Neuronal stem cell (in vitro differentiated cells): Measurements from ENCODE around the gene PTPN14.

Experiments used
- DNase-seq: peaks from one replicate; pipeline ENCODE4 v3.0.0-alpha.2; 2013; ENCODE audit warnings: low spot score
- H2AFZ ChIP-seq: one replicate; pipeline ENCODE4 v1.6.1; 2013; ENCODE audit warnings: mild to moderate bottlenecking, low read length, inconsistent platforms
- H2AK5ac ChIP-seq: 2 replicates; pipeline ENCODE4 v1.6.1; 2013; ENCODE audit warnings: low read depth, mild to moderate bottlenecking, inconsistent platforms, low read length, moderate library complexity, mixed read lengths
- H2BK120ac ChIP-seq: 2 replicates; pipeline ENCODE4 v1.6.1; 2013; ENCODE audit warnings: low read depth, mild to moderate bottlenecking, inconsistent platforms, low read length, moderate library complexity, mixed read lengths
- H2BK12ac ChIP-seq: one replicate; pipeline ENCODE4 v1.6.1; 2013; ENCODE audit warnings: low read length, inconsistent platforms
- H2BK15ac ChIP-seq: 2 replicates; pipeline ENCODE4 v1.6.1; 2013; ENCODE audit warnings: mild to moderate bottlenecking, low read length, inconsistent platforms, mixed read lengths
- H2BK5ac ChIP-seq: one replicate; pipeline ENCODE4 v1.6.1; 2013; ENCODE audit warnings: inconsistent platforms, mild to moderate bottlenecking, low read length, moderate library complexity
- H3K14ac ChIP-seq: one replicate; pipeline ENCODE4 v1.6.1; 2013; ENCODE audit warnings: low read length, inconsistent platforms
- H3K18ac ChIP-seq: 2 replicates; pipeline ENCODE4 v1.6.1; 2013; ENCODE audit warnings: low read length, inconsistent platforms
- H3K23ac ChIP-seq: 2 replicates; pipeline ENCODE4 v1.6.1; 2013; ENCODE audit warnings: low read depth, mild to moderate bottlenecking, mixed read lengths, low read length, inconsistent platforms; ENCODE audit not compliant: poor library complexity
- H3K27ac ChIP-seq: replicated peaks from 3 replicates; pipeline ENCODE4 v1.5.1; 2013; ENCODE audit warnings: low read length, inconsistent platforms
- H3K27me3 ChIP-seq, 3 experiments: 2 replicates each; pipeline ENCODE4 v1.6.1; 2013; ENCODE audit warnings: low read length in 3 of 3, mild to moderate bottlenecking in 2 of 3, inconsistent platforms in 1 of 3, low read depth in 1 of 3, mixed read lengths in 1 of 3, moderate library complexity in 1 of 3; ENCODE audit not compliant: control insufficient read depth in 3 of 3, insufficient read depth in 3 of 3
- H3K36me3 ChIP-seq, 2 donors: replicated peaks in 1 of 2; 2 replicates each; pipeline ENCODE4 v1.6.1; 2013; ENCODE audit warnings: low read length in 2 of 2; ENCODE audit not compliant: control insufficient read depth in 2 of 2, insufficient read depth in 2 of 2
- H3K4ac ChIP-seq: 2 replicates; pipeline ENCODE4 v1.6.1; 2013; ENCODE audit warnings: inconsistent platforms, mild to moderate bottlenecking, low read length, moderate library complexity
- H3K4me1 ChIP-seq, 2 donors: 1 replicate in 1 of 2; 2 replicates in 1 of 2; pipeline ENCODE4 v1.6.1; 2013; ENCODE audit warnings: low read length in 2 of 2, low read depth in 1 of 2; ENCODE audit not compliant: control insufficient read depth in 2 of 2, insufficient read depth in 1 of 2
- H3K4me2 ChIP-seq: one replicate; pipeline ENCODE4 v1.6.1; 2013; ENCODE audit warnings: mild to moderate bottlenecking, low read length, inconsistent platforms; ENCODE audit not compliant: insufficient read depth, poor library complexity, severe bottlenecking
- H3K4me3 ChIP-seq, 2 donors: 2 replicates each; pipeline ENCODE4 v1.5.1; 2013; ENCODE audit warnings: low read length in 2 of 2, mild to moderate bottlenecking in 2 of 2, inconsistent platforms in 1 of 2, moderate library complexity in 1 of 2
- H3K79me1 ChIP-seq: one replicate; pipeline ENCODE4 v1.6.1; 2013; ENCODE audit warnings: low read depth, mild to moderate bottlenecking, inconsistent platforms, low read length, moderate library complexity
- H3K9ac ChIP-seq: one replicate; pipeline ENCODE4 v1.6.1; 2013; ENCODE audit warnings: mild to moderate bottlenecking, low read depth, low read length, inconsistent platforms; ENCODE audit not compliant: poor library complexity
- H3K9me3 ChIP-seq, 2 donors: replicated peaks in 1 of 2; 2 replicates each; pipeline versions ENCODE3 to v1.6.1; 2013; ENCODE audit warnings: low read length in 2 of 2, mild to moderate bottlenecking in 2 of 2, inconsistent platforms in 1 of 2, low read depth in 1 of 2, mixed read lengths in 1 of 2, moderate library complexity in 1 of 2; ENCODE audit not compliant: control insufficient read depth in 2 of 2, insufficient read depth in 1 of 2
- H4K8ac ChIP-seq: one replicate; pipeline ENCODE4 v1.6.1; 2013; ENCODE audit warnings: low read depth, mild to moderate bottlenecking, inconsistent platforms, low read length, moderate library complexity
- H4K91ac ChIP-seq: one replicate; pipeline ENCODE4 v1.6.1; 2013; ENCODE audit warnings: low read length, low read depth, mild to moderate bottlenecking, inconsistent platforms; ENCODE audit not compliant: poor library complexity
- WGBS, 2 donors: extraction: QIAGEN DNeasy Blood & Tissue Kit; methylation state at CpG; one replicate each; pipeline ENCODE4 v1.1.7; 2013; ENCODE audit warnings: missing lambda C conversion rate in 2 of 2, mixed read lengths in 1 of 2; ENCODE audit not compliant: insufficient read length in 2 of 2, insufficient replicate concordance in 1 of 2; ENCODE audit errors: extremely low coverage in 2 of 2; 5-methylcytosine and 5-hydroxymethylcytosine counted together

The PTPN14 gene

DNA sequence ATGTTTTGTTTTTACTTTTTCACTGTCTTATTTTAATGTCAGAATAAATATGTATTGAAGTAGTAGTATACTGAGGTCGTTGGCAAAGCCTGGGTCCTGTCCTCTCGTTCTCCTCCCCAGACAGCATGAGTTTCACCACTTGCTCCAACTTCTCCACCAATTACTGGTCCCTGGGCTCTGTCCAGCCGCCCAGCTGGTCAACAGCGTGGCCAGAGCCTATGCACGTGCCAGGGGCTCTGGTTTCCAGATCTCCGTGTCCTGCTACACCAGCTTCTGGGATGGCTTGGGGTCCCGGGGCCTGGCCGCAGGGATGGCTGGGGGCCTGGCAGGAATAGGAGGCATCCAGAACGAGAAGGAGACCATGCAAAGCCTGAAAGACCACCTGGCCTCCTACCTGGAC, 19.3 kb downstream of the PTPN14 start:
- Histone ChIP-seq H4K91ac (no peak overlapping the region), H2AK5ac (no peak overlapping the region), H3K4me1 (no peaks in the 10 kb centered on the region), H3K36me3 (peaks cover 5 to 11% of the 10 kb centered on the region in 2 donors), H3K14ac (peak overlapping the region; percentile 44), H2BK5ac (no peak overlapping the region), H2BK12ac (no peak overlapping the region), H3K4me3 (no peak overlapping the region), H3K23ac (no peak overlapping the region), H2AFZ (no peak overlapping the region), H2BK15ac (no peak overlapping the region), H2BK120ac (no peak overlapping the region), H3K9me3 (peaks cover 2 to 6% of the 10 kb centered on the region in 2 donors), H3K18ac (peak overlapping the region; percentile 58), H3K27ac (no peak overlapping the region), H3K9ac (peak overlapping the region; percentile 44), H3K4ac (no peak overlapping the region), H3K79me1 (peaks cover 4% of the 10 kb centered on the region), H4K8ac (no peak overlapping the region), H3K27me3 (no peaks in the 10 kb centered on the region), H3K4me2 (no peak overlapping the region)
- WGBS, 2 donors, result no CpG with 5 or more reads among the region's 9 CpGs
- DNase-seq, result no peak

DNA sequence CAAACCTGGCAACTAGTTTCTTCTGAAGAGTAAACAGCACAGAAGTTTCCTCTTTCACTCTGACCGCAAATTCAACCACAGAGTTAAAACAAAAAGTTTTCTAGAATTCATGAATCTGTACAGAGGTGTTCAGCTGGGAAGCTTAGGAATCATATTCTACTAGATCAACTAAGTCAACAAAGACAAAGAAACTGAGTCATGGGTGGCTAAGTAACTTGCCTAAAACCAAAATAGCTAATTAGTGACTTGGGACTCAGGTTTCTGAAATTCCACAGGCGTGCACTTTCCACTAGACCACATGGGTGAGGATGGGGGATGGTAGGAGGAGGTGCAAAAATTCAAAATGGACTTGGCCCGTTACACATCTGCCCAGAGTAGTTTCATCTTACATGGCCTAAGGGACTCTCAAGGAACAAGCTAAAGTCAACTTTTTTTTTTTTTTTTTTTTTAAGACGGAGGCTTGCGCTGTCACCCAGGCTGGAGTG, 25.8 kb downstream of the PTPN14 start:
- no peak overlapping the region for H2AK5ac ChIP-seq
- H3K79me1 ChIP-seq, result peaks cover 3% of the 10 kb centered on the region
- H2AFZ ChIP-seq, result no peak overlapping the region
- H3K27me3 ChIP-seq, result no peaks in the 10 kb centered on the region
- H3K4me1 ChIP-seq, result peaks cover 0 to 2% of the 10 kb centered on the region in 2 donors
- H3K4me2 ChIP-seq, result no peak overlapping the region
- H3K36me3 ChIP-seq, result no peaks in the 10 kb centered on the region
- H3K23ac ChIP-seq, result no peak overlapping the region
- no peak overlapping the region for H2BK5ac ChIP-seq
- WGBS, 2 donors, result no CpG with 5 or more reads among the region's 5 CpGs
- no peak overlapping the region for H3K4me3 ChIP-seq
- no peak overlapping the region for H2BK15ac ChIP-seq
- peaks cover 0 to 3% of the 10 kb centered on the region in 2 donors for H3K9me3 ChIP-seq
- no peak overlapping the region for H4K91ac ChIP-seq
- no peak overlapping the region for H3K4ac ChIP-seq
- H3K9ac ChIP-seq, result no peak overlapping the region
- H3K18ac ChIP-seq, result no peak overlapping the region
- no peak overlapping the region for H2BK12ac ChIP-seq
- no peak overlapping the region for H3K14ac ChIP-seq
- H4K8ac ChIP-seq, result no peak overlapping the region
- no peak for DNase-seq
- H3K27ac ChIP-seq, result no peak overlapping the region
- no peak overlapping the region for H2BK120ac ChIP-seq

DNA sequence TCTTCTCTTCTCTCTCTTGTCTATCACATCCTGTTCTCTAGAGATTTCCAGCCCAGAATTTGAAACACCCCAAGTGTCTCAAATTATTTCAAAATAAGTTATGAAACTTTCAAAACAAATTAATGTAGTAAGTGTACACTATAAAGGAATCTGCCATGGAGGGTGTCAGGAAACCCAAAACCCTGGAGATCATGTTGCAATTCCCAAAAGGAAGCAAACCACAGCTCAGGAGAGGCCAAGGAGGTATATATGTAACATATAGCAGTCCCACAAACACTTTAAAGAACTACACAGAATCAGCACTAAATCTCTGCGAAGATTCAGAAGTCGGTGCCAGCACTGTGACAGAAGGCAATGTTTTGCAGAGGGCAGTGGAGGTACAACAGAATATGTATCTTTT, 26.6 kb downstream of the PTPN14 start:
- Histone ChIP-seq H4K8ac (no peak overlapping the region), H3K4me3 (no peak overlapping the region)
- no CpG with 5 or more reads among the region's 2 CpGs for WGBS, 2 donors

GRCh38 chr1:214523124-214523824, 28.1 kb downstream of the PTPN14 start:
- Histone ChIP-seq H2BK120ac (no peak overlapping the region), H3K14ac (no peak overlapping the region), H3K9me3 (peaks cover 0 to 3% of the 10 kb centered on the region in 2 donors), H3K27me3 (no peaks in the 10 kb centered on the region), H2BK12ac (no peak overlapping the region), H4K8ac (no peak overlapping the region), H3K4me1 (peaks cover 0 to 5% of the 10 kb centered on the region in 2 donors), H2BK5ac (no peak overlapping the region), H3K4ac (no peak overlapping the region), H3K79me1 (peaks cover 3% of the 10 kb centered on the region), H3K27ac (no peak overlapping the region), H4K91ac (no peak overlapping the region), H3K36me3 (no peaks in the 10 kb centered on the region), H3K9ac (no peak overlapping the region), H2AFZ (no peak overlapping the region), H3K18ac (no peak overlapping the region), H3K23ac (no peak overlapping the region), H3K4me2 (no peak overlapping the region), H2AK5ac (no peak overlapping the region), H3K4me3 (no peak overlapping the region), H2BK15ac (no peak overlapping the region)
- no CpG with 5 or more reads among the region's 8 CpGs for WGBS, 2 donors
- DNase-seq, result no peak

More for the DNA sequence above, 26.6 kb downstream of the PTPN14 start:
- peaks cover 3% of the 10 kb centered on the region for H3K79me1 ChIP-seq
- H2BK15ac ChIP-seq, result no peak overlapping the region
- no peak overlapping the region for H3K4me2 ChIP-seq
- no peak overlapping the region for H2AK5ac ChIP-seq
- peaks cover 0 to 3% of the 10 kb centered on the region in 2 donors for H3K9me3 ChIP-seq
- H4K91ac ChIP-seq, result no peak overlapping the region
- peaks cover 0 to 5% of the 10 kb centered on the region in 2 donors for H3K4me1 ChIP-seq
- no peak overlapping the region for H3K14ac ChIP-seq
- H2BK12ac ChIP-seq, result no peak overlapping the region
- no peak overlapping the region for H2AFZ ChIP-seq
- no peaks in the 10 kb centered on the region for H3K36me3 ChIP-seq
- no peak overlapping the region for H3K18ac ChIP-seq
- no peak overlapping the region for H2BK120ac ChIP-seq
- no peak overlapping the region for H3K23ac ChIP-seq
- no peak overlapping the region for H2BK5ac ChIP-seq
- no peak overlapping the region for H3K27ac ChIP-seq
- no peaks in the 10 kb centered on the region for H3K27me3 ChIP-seq
- no peak overlapping the region for H3K4ac ChIP-seq
- no peak overlapping the region for H3K9ac ChIP-seq
- DNase-seq, result no peak
